Breast epithelium (tissue), 4 donors: Measurements from ENCODE around the gene ZCCHC3. TPM values are rescaled to one million over a fixed set of nuclear protein-coding genes. Genes with fewer than 3 reads are reported as not detected.
A peak's percentile ranks its signal among the peaks of the same experiment; 100 is the strongest.
"Not testable (repeated sequence)": the region's sequence is repeated elsewhere in the genome, so short reads cannot be mapped to it uniquely, and the experiment has no call there.

Experiments used
- DNase-seq, 2 donors: peaks; one replicate each; pipeline ENCODE4 v3.0.0-alpha.2; 2019; ENCODE audit warnings: low spot score in 2 of 2
- H3K27ac ChIP-seq, 2 donors: fragments of 200-600 bp; sonication (generic) in 1 of 2; one replicate each; pipeline ENCODE4 v1.5.1; 2016 to 2019; ENCODE audit warnings: mild to moderate bottlenecking in 1 of 2
- H3K27me3 ChIP-seq, 2 donors: fragments of 200-600 bp; sonication (generic) in 1 of 2; one replicate each; pipeline versions ENCODE4 v1.5.1 to v1.6.0; 2017 to 2019; ENCODE audit warnings: control low read depth in 1 of 2, mild to moderate bottlenecking in 1 of 2
- H3K36me3 ChIP-seq: fragments of 200-600 bp; one replicate; pipeline ENCODE4 v1.5.1; 2019
- H3K4me1 ChIP-seq, 2 donors: fragments of 200-600 bp; sonication (generic); one replicate each; pipeline ENCODE4 v1.5.1; 2016 to 2019; ENCODE audit warnings: control low read depth in 1 of 2
- H3K4me3 ChIP-seq, 3 donors: fragments of 200-600 bp; sonication (generic); 1 replicate in 2 of 3; 2 replicates in 1 of 3; pipeline ENCODE4 v1.5.1; 2016 to 2019; ENCODE audit warnings: mild to moderate bottlenecking in 3 of 3, moderate library complexity in 2 of 3
- H3K9me3 ChIP-seq, 2 donors: fragments of 200-600 bp; sonication (generic) in 1 of 2; one replicate each; pipeline ENCODE4 v1.5.1; 2016 to 2019; ENCODE audit warnings: control low read depth in 1 of 2
- POLR2A ChIP-seq: fragments of 450-650 bp; IDR thresholded peaks from one replicate; pipeline ENCODE4 v1.6.1; 2016; ENCODE audit warnings: antibody characterized with exemption, mild to moderate bottlenecking, moderate library complexity
- POLR2AphosphoS5 ChIP-seq, 3 donors: sonication (generic); formaldehyde crosslinking; IDR thresholded peaks; one replicate each; pipeline ENCODE4 v1.6.1; 2017; ENCODE audit warnings: antibody characterized with exemption in 3 of 3
- intact Hi-C: fragments of 100-400 bp; cut with DNase I; formaldehyde crosslinking; loops from one replicate; pipeline ENCODE4 v1.15.1; 2023; ENCODE audit warnings: low total_unique reads
- total RNA-seq, 3 donors: library from RNA; depleted of rRNA; stranded (reverse); fragments of >200 nt; gene quantifications; one replicate each; pipeline ENCODE4 v1.1.0, GENCODE V29; 2016
- TF ChIP-seq, protein P1 (sequence below), 3 donors: fragments of 450-650 bp; IDR thresholded peaks; one replicate each; pipeline ENCODE4 v1.5.1; 2016 to 2017; ENCODE audit warnings: antibody characterized with exemption in 3 of 3, mild to moderate bottlenecking in 3 of 3, moderate library complexity in 3 of 3

Gene ZCCHC3
- total RNA-seq, 3 donors from 2014 or later = 10.1 to 14.0 (median 11.5) TPM

DNA sequence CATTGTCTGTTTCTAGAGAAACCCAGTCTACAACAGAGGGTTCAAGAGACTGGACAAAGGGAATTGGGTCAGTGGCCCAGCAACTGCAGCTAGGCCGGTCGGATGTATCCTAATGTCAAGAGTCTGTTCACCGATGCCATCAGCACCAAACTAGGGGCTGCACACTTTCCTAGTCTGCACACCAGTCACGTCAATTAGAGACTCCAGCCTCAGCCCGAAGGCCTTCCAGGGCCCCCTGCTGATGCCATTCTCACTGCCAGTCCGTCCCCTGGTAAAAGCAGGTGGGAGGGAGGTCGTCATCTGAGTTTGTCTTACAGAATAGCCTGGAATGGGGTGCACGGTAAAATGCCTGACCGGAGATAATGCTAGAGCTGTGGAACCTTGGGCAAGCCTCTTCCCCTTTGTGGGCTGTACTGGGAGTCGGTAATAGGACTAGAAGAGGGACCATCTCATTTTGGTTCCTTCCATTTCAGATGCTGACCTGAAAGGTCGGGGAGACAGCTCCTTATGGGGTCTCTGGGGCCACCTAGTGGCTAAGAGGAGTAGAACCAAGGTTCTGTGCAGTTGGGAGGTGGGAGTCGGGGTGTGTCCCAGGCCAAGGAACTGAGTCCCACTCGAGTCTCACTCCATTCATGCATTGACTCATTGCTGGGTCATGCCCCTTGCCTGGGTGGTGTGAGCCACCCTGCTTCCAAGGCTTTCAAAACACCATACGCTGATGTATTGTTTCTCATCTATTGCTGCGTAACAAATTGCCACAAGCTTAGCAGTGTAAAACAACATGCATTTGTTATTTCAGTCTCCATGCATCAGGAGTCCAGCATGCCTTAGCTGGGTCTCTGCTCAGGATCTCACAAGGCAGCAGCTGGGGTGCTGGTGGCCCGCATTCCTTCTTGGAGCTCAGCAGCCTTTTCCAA lies 33.1 kb downstream of the ZCCHC3 start:
- Histone ChIP-seq H3K27me3 (no peaks in the 10 kb centered on the region), H3K27ac (no peak overlapping the region), H3K4me3 (no peak overlapping the region), H3K4me1 (peaks cover 4 to 6% of the 10 kb centered on the region in 2 donors), H3K9me3 (no peaks in the 10 kb centered on the region), H3K36me3 (no peaks in the 10 kb centered on the region)
- TF ChIP-seq POLR2A (no peak), POLR2AphosphoS5 (IDR thresholded peaks at IDR 0.05) (no peak)
- TF ChIP-seq, protein P1, sequence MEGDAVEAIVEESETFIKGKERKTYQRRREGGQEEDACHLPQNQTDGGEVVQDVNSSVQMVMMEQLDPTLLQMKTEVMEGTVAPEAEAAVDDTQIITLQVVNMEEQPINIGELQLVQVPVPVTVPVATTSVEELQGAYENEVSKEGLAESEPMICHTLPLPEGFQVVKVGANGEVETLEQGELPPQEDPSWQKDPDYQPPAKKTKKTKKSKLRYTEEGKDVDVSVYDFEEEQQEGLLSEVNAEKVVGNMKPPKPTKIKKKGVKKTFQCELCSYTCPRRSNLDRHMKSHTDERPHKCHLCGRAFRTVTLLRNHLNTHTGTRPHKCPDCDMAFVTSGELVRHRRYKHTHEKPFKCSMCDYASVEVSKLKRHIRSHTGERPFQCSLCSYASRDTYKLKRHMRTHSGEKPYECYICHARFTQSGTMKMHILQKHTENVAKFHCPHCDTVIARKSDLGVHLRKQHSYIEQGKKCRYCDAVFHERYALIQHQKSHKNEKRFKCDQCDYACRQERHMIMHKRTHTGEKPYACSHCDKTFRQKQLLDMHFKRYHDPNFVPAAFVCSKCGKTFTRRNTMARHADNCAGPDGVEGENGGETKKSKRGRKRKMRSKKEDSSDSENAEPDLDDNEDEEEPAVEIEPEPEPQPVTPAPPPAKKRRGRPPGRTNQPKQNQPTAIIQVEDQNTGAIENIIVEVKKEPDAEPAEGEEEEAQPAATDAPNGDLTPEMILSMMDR (IDR thresholded peaks at IDR 0.05) = peak; percentile 43 to 83 (median 72)
- no peak for DNase-seq
- intact Hi-C loops = no loop called here

DNA sequence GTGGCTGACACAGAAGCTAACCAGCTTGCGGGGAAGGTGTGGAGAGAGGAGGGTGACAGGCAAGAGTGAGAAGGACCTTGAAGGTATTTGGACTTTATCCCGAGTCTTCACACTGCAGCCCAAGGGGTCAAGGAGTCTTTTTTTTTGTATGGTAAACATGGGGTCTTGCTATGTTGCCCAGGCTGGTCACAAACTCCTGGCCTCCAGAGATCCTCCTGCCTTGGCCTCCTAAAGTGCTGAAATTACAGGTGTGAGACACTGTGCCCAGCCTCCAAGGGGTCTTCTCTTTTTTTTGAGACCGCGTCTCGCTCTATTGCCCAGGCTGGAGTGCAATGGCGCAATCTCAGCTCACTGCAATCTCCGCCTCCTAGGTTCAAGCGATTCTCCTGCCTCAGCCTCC lies 37.2 kb downstream of the ZCCHC3 start:
- Histone ChIP-seq H3K27me3 (no peaks in the 10 kb centered on the region), H3K36me3 (no peaks in the 10 kb centered on the region), H3K4me3 (no peak overlapping the region), H3K27ac (no peak overlapping the region), H3K4me1 (peaks cover 0 to 3% of the 10 kb centered on the region in 2 donors), H3K9me3 (no peaks in the 10 kb centered on the region)
- TF ChIP-seq POLR2A (no peak), POLR2AphosphoS5 (IDR thresholded peaks at IDR 0.05) (no peak)
- TF ChIP-seq, protein P1 (IDR thresholded peaks at IDR 0.05) = no peak
- intact Hi-C loops = no loop called here
- DNase-seq = no peak

DNA sequence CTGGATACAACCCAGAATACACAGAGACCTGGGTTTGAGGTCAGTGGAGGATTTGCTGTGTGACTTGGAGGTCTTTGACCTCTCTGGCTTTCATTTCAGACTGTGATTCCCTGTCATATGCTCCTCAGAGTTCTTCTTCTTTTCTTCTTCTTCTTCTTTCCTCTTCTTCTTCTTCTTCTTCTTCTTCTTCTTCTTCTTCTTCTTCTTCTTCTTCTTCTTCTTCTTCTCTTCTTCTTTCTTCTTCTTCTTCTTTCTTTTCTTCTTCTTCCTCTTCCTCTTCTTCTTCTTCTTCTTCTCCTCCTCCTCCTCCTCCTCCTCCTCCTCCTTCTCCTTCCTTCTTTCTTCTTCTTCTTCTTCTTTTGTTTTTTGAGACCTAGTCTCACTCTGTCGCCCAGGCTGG lies 38.7 kb downstream of the ZCCHC3 start:
- H3K27me3 ChIP-seq, H3K4me3 ChIP-seq, H3K4me1 ChIP-seq, H3K9me3 ChIP-seq, H3K27ac ChIP-seq, H3K36me3 ChIP-seq, DNase-seq, intact Hi-C loops: not testable (repeated sequence)

DNA sequence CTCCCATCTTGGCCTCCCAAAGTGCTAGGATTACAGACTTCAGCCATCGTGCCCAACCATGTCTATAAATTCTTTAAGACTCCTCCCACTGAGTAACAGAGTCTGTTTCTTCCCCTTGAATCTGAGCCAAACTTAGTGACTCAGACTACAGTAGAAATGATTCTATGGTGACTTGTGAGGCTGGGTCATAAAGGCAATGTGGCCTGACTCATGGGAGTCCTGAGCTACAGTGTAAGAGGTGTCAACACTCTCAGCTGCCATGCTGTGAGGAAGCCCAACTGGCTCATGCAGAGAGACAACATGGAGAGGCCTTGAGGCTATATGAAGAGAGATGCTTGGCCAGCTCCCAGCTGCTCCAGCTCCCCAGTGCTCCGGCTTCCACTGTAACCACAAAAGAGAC lies 44.3 kb downstream of the ZCCHC3 start:
- TF ChIP-seq POLR2A = no peak
- TF ChIP-seq, protein P1 (IDR thresholded peaks at IDR 0.05) = no peak
- TF ChIP-seq POLR2AphosphoS5 (IDR thresholded peaks at IDR 0.05) = no peak
- Histone ChIP-seq H3K9me3 (peaks cover 0 to 5% of the 10 kb centered on the region in 2 donors), H3K36me3 (no peaks in the 10 kb centered on the region), H3K27ac (no peak overlapping the region), H3K4me3 (no peak overlapping the region), H3K4me1 (no peaks in the 10 kb centered on the region), H3K27me3 (no peaks in the 10 kb centered on the region)
- no peak for DNase-seq
- intact Hi-C loops = no loop called here

DNA sequence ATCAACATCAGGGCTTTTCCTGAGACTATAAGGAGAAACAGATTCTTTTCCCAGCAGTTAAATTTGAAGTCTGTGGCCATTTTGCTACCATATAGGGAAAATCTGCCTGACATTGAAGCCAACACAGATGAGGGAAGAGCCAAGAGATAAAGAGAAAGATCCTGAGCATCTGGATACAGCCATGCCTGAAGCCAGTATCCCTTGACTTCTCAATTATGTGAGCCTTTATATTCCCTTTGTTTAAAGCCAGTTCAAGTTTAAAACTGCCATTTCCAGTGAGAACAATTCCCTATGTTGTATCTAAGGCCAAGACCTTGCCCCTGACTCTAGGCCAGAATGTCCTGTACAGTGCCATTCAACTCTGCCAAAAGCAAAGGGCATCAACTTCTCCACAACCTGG lies 45.7 kb downstream of the ZCCHC3 start:
- no peak for DNase-seq
- intact Hi-C loops = no loop called here
- no peaks in the 10 kb centered on the region for H3K27me3 ChIP-seq
- H3K36me3 ChIP-seq = no peaks in the 10 kb centered on the region
- no peaks in the 10 kb centered on the region for H3K4me1 ChIP-seq
- H3K4me3 ChIP-seq = no peak overlapping the region
- no peak overlapping the region for H3K27ac ChIP-seq
- H3K9me3 ChIP-seq = peaks cover 0 to 5% of the 10 kb centered on the region in 2 donors
- no peak for TF ChIP-seq POLR2AphosphoS5 (IDR thresholded peaks at IDR 0.05)
- no peak for TF ChIP-seq POLR2A
- TF ChIP-seq, protein P1 (IDR thresholded peaks at IDR 0.05) = no peak
